PC-3 (cell line): Measurements from ENCODE around the gene UGT1A5. TPM values are rescaled to one million over a fixed set of nuclear protein-coding genes. Genes with fewer than 3 reads are reported as not detected.
"Not testable (repeated sequence)": the region's sequence is repeated elsewhere in the genome, so short reads cannot be mapped to it uniquely, and the experiment has no call there.

Source experiments
- ATAC-seq: fragments of 200-7000 bp; cut with Tn5 transposase; 2 replicates; pipeline ENCODE4 v1.9.1; 2020; ENCODE audit warnings: mild to moderate bottlenecking, moderate library complexity
- BruUV-seq: library from RNA; stranded (reverse); fragments of 400-500 nt; replicated peaks from 2 replicates; lab custom pipeline; 2021; lab: Mats Ljungman, UMichigan
- CTCF ChIA-PET: fragments of 300-600 bp; sonication (Branson Sonifier 250); formaldehyde crosslinking; loops from one replicate; lab custom pipeline; 2022; ENCODE audit warnings: antibody characterized with exemption; lab: Charles Lee
- POLR2A ChIA-PET: fragments of 300-600 bp; sonication (Branson Sonifier 250); formaldehyde crosslinking; loops from one replicate; lab custom pipeline; 2022; ENCODE audit warnings: antibody characterized with exemption; ENCODE audit not compliant: unreplicated experiment; lab: Charles Lee
- DNase-seq: peaks from one replicate; pipeline ENCODE4 v3.0.0-alpha.2; 2015
- H2AFZ ChIP-seq: fragments of 300-600 bp; sonication (generic); 2 replicates; pipeline ENCODE4 v1.6.0; 2016; ENCODE audit warnings: antibody characterized with exemption, low read length
- H3F3A ChIP-seq: fragments of 300-600 bp; sonication (generic); one replicate; pipeline ENCODE4 v1.6.0; 2017; ENCODE audit warnings: antibody characterized with exemption, low read length, control low read depth, mild to moderate bottlenecking; ENCODE audit not compliant: unreplicated experiment
- H3K27ac ChIP-seq: fragments of 300-600 bp; sonication (generic); 2 replicates; pipeline ENCODE4 v1.5.1; 2016; ENCODE audit warnings: mild to moderate bottlenecking, low read length
- H3K27me3 ChIP-seq: fragments of 300-600 bp; sonication (generic); 2 replicates; pipeline ENCODE4 v1.6.1; 2016; ENCODE audit warnings: low read length, mixed read lengths
- H3K36me3 ChIP-seq: fragments of 300-600 bp; sonication (generic); 2 replicates; pipeline ENCODE4 v1.6.1; 2016; ENCODE audit warnings: low read depth, mixed run types, low read length, mixed read lengths
- H3K4me1 ChIP-seq: fragments of 300-600 bp; sonication (generic); 2 replicates; pipeline ENCODE4 v1.5.1; 2016; ENCODE audit warnings: low read length; ENCODE audit not compliant: insufficient read depth
- H3K4me2 ChIP-seq: fragments of 300-600 bp; sonication (generic); 2 replicates; pipeline ENCODE4 v1.6.0; 2016; ENCODE audit warnings: low read length
- H3K4me3 ChIP-seq: fragments of 300-600 bp; sonication (generic); 2 replicates; pipeline ENCODE4 v1.5.1; 2016; ENCODE audit warnings: mild to moderate bottlenecking, low read length, mixed read lengths
- H3K79me2 ChIP-seq: fragments of 300-600 bp; sonication (generic); 2 replicates; pipeline ENCODE4 v1.6.1; 2017; ENCODE audit warnings: low read length, mixed read lengths
- H3K9ac ChIP-seq: fragments of 300-600 bp; sonication (generic); 2 replicates; pipeline ENCODE4 v1.6.0; 2016; ENCODE audit warnings: mild to moderate bottlenecking, low read length
- H3K9me2 ChIP-seq: fragments of 300-600 bp; sonication (generic); replicated peaks from 2 replicates; pipeline ENCODE4 v1.6.1; 2016; ENCODE audit warnings: mixed run types, low read length, mixed read lengths
- H3K9me3 ChIP-seq: fragments of 300-600 bp; sonication (generic); 2 replicates; pipeline ENCODE4 v1.6.1; 2016; ENCODE audit warnings: low read length, mixed read lengths
- H4K20me1 ChIP-seq: fragments of 300-600 bp; sonication (generic); 2 replicates; pipeline ENCODE4 v1.6.1; 2016; ENCODE audit warnings: low read length, mixed read lengths
- CTCF ChIP-seq: fragments of 300-600 bp; sonication (generic); conservative IDR thresholded peaks from 2 replicates; pipeline ENCODE4 v1.5.1; 2017; ENCODE audit warnings: antibody characterized with exemption, low read depth, mild to moderate bottlenecking, low read length
- EZH2 ChIP-seq: fragments of 300-600 bp; sonication (generic); IDR thresholded peaks from one replicate; pipeline ENCODE4 v1.6.1; 2017; ENCODE audit warnings: antibody characterized with exemption, mild to moderate bottlenecking, low read length; ENCODE audit not compliant: unreplicated experiment
- EZH2phosphoT487 ChIP-seq: fragments of 300-600 bp; sonication (generic); IDR thresholded peaks from 2 replicates; pipeline ENCODE4 v1.6.1; 2018; ENCODE audit warnings: mild to moderate bottlenecking, antibody characterized with exemption, low read length, borderline replicate concordance
- intact Hi-C: fragments of 100-400 bp; cut with micrococcal nuclease; formaldehyde crosslinking; loops from 2 replicates; pipeline ENCODE4 v1.9.0; 2023
- total RNA-seq: library from RNA; depleted of rRNA; stranded (reverse); fragments of >200 nt; gene quantifications from 2 replicates; pipeline ENCODE4 v1.2.3, GENCODE V29; 2014

Gene UGT1A5
- total RNA-seq, 1 experiment from 2014 or later: not detected

GRCh38 chr2:233698740-233699139 is 14.0 kb upstream of the UGT1A5 start:
- no peaks in the 10 kb centered on the region for H3K9me3 ChIP-seq
- no peak overlapping the region for H3K4me2 ChIP-seq
- ChIA-PET CTCF (no interaction called here), POLR2A (no interaction called here)
- no peak overlapping the region for H3K27ac ChIP-seq
- no peak overlapping the region for H3K9ac ChIP-seq
- no peaks in the 10 kb centered on the region for H3K79me2 ChIP-seq
- H3F3A ChIP-seq: no peaks in the 10 kb centered on the region
- TF ChIP-seq CTCF (no peak), EZH2 (no peak), EZH2phosphoT487 (no peak)
- no peaks in the 10 kb centered on the region for H3K9me2 ChIP-seq
- H3K36me3 ChIP-seq: no peaks in the 10 kb centered on the region
- ATAC-seq (no peak), DNase-seq (no peak)
- BruUV-seq: no TSS peak
- intact Hi-C loops: no loop called here
- no peaks in the 10 kb centered on the region for H4K20me1 ChIP-seq
- H3K4me1 ChIP-seq: peaks cover 10% of the 10 kb centered on the region
- H3K4me3 ChIP-seq: no peak overlapping the region
- H2AFZ ChIP-seq: no peak overlapping the region
- H3K27me3 ChIP-seq: no peaks in the 10 kb centered on the region

GRCh38 chr2:233699424-233700027 is 13.2 kb upstream of the UGT1A5 start:
- Histone ChIP-seq H3K79me2 (no peaks in the 10 kb centered on the region), H4K20me1 (no peaks in the 10 kb centered on the region), H2AFZ (peak overlapping the region; percentile 64), H3K27me3 (no peaks in the 10 kb centered on the region), H3K4me2 (no peak overlapping the region), H3K4me1 (peaks cover 10% of the 10 kb centered on the region), H3K36me3 (no peaks in the 10 kb centered on the region), H3F3A (no peaks in the 10 kb centered on the region), H3K9me3 (no peaks in the 10 kb centered on the region), H3K27ac (peak overlapping the region; percentile 91), H3K9me2 (no peaks in the 10 kb centered on the region), H3K9ac (peak overlapping the region; percentile 55), H3K4me3 (no peak overlapping the region)
- ATAC-seq (no peak), DNase-seq (no peak)
- intact Hi-C loops: no loop called here
- TF ChIP-seq CTCF: no peak
- ChIA-PET CTCF (no interaction called here), POLR2A (no interaction called here)
- TSS peak; percentile 46 for BruUV-seq

GRCh38 chr2:233700028-233700635 is 12.6 kb upstream of the UGT1A5 start:
- peak overlapping the region; percentile 55 for H3K9ac ChIP-seq
- no TSS peak for BruUV-seq
- no peaks in the 10 kb centered on the region for H3K9me2 ChIP-seq
- no peak overlapping the region for H3K4me3 ChIP-seq
- no peaks in the 10 kb centered on the region for H3K79me2 ChIP-seq
- no peaks in the 10 kb centered on the region for H4K20me1 ChIP-seq
- CTCF ChIA-PET: no interaction called here
- H3K27me3 ChIP-seq: no peaks in the 10 kb centered on the region
- TF ChIP-seq EZH2 (no peak), CTCF (no peak), EZH2phosphoT487 (no peak)
- H3K36me3 ChIP-seq: no peaks in the 10 kb centered on the region
- peak overlapping the region; percentile 91 for H3K27ac ChIP-seq
- H3K9me3 ChIP-seq: no peaks in the 10 kb centered on the region
- H2AFZ ChIP-seq: peak overlapping the region; percentile 64
- peaks cover 10% of the 10 kb centered on the region for H3K4me1 ChIP-seq
- POLR2A ChIA-PET: no interaction called here
- H3K4me2 ChIP-seq: no peak overlapping the region
- intact Hi-C loops: no loop called here
- ATAC-seq (peak; percentile 75), DNase-seq (peak; percentile 81)
- H3F3A ChIP-seq: no peaks in the 10 kb centered on the region

- CTCF ChIA-PET, BruUV-seq, H3K9me3 ChIP-seq: not testable (repeated sequence)
Observed at GRCh38 chr2:233700842-233701241, 11.9 kb upstream of the UGT1A5 start.

More at GRCh38 chr2:233700842-233701241, 11.9 kb upstream of the UGT1A5 start:
- H4K20me1 ChIP-seq, DNase-seq, ATAC-seq, H3K9me2 ChIP-seq, H3K27me3 ChIP-seq, H3K27ac ChIP-seq, H3K4me2 ChIP-seq, intact Hi-C loops, H3K79me2 ChIP-seq, H3K4me3 ChIP-seq, POLR2A ChIA-PET, H2AFZ ChIP-seq, H3F3A ChIP-seq, H3K36me3 ChIP-seq, H3K9ac ChIP-seq: not testable (repeated sequence)
- H3K4me1 ChIP-seq: peaks cover 12% of the 10 kb centered on the region
